Prostate gland (tissue), 2 donors: ENCODE measurements around the gene TTC1.

Experiments used
- POLR2A ChIP-seq: fragments of 450-650 bp; IDR thresholded peaks from one replicate; pipeline ENCODE4 v1.6.1; 2016; ENCODE audit warnings: antibody characterized with exemption, mild to moderate bottlenecking
- POLR2AphosphoS5 ChIP-seq: sonication (generic); formaldehyde crosslinking; IDR thresholded peaks from one replicate; pipeline ENCODE4 v1.6.1; 2017; ENCODE audit warnings: antibody characterized with exemption
- TF ChIP-seq, protein P1 (sequence below), 4 experiments: fragments of 200-600 bp in 2 of 4; fragments of 450-650 bp in 2 of 4; sonication (generic) in 2 of 4; IDR thresholded peaks; 1 replicate in 3 of 4; 2 replicates in 1 of 4; pipeline ENCODE4 v1.5.1; 2016 to 2019; ENCODE audit warnings: antibody characterized with exemption in 4 of 4, mild to moderate bottlenecking in 2 of 4, moderate library complexity in 2 of 4

DNA sequence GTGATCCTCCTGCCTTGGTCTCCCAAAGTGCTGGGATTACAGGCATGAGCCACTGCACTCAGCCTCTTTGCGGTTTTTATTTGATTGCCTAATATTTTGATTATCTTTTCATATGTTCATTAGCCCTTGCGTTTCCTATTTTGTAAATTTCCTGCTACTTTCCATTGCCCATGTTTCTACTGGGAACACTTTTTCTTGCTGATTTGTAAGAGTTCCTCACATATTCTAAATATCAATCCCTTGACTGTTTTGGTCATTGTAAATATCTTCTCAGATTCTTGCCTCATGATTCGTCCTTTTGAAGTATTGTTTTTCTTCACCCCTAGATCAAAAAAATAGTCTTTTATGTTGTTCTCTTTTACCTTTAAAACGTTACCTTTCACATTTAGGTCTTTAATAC is 37.9 kb upstream of the TTC1 start:
- TF ChIP-seq, protein P1, sequence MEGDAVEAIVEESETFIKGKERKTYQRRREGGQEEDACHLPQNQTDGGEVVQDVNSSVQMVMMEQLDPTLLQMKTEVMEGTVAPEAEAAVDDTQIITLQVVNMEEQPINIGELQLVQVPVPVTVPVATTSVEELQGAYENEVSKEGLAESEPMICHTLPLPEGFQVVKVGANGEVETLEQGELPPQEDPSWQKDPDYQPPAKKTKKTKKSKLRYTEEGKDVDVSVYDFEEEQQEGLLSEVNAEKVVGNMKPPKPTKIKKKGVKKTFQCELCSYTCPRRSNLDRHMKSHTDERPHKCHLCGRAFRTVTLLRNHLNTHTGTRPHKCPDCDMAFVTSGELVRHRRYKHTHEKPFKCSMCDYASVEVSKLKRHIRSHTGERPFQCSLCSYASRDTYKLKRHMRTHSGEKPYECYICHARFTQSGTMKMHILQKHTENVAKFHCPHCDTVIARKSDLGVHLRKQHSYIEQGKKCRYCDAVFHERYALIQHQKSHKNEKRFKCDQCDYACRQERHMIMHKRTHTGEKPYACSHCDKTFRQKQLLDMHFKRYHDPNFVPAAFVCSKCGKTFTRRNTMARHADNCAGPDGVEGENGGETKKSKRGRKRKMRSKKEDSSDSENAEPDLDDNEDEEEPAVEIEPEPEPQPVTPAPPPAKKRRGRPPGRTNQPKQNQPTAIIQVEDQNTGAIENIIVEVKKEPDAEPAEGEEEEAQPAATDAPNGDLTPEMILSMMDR (IDR thresholded peaks at IDR 0.05) = no peak
- TF ChIP-seq POLR2AphosphoS5 (no peak), POLR2A (no peak)
